Dermis microvascular lymphatic vessel endothelial cell (primary cell): ENCODE data around the gene DDR1. TPM values are rescaled to one million over a fixed set of nuclear protein-coding genes. Genes with fewer than 3 reads are reported as not detected.

Experiments used
- total RNA-seq: library from RNA; depleted of rRNA; stranded (reverse); fragments of >200 nt; gene quantifications from 2 replicates; pipeline ENCODE4 v1.2.1, GENCODE V29; 2014

Gene DDR1
- total RNA-seq, 1 donor from 2014 or later: 4.0 TPM

Other genes with a start within 250 kb of the DDR1 start
- gene C6orf136, start 237.4 kb upstream of the DDR1 start, total RNA-seq: 1.7 and 3.2 TPM in 2 replicates
- 30.3 and 36.9 TPM in 2 replicates for gene DHX16, start 211.5 kb upstream of the DDR1 start, total RNA-seq
- 25.2 and 37.4 TPM in 2 replicates for gene PPP1R18, start 197.9 kb upstream of the DDR1 start, total RNA-seq
- gene NRM, start 193.5 kb upstream of the DDR1 start, total RNA-seq: 1.8 and 2.1 TPM in 2 replicates
- gene MDC1, start 167.2 kb upstream of the DDR1 start, total RNA-seq: 4.9 and 5.7 TPM in 2 replicates
- gene TUBB, start 164.2 kb upstream of the DDR1 start, total RNA-seq: 397 and 399 TPM in 2 replicates
- gene FLOT1, start 141.8 kb upstream of the DDR1 start, total RNA-seq: 52.5 and 55.2 TPM in 2 replicates
- 46.3 and 86.1 TPM in 2 replicates for gene IER3, start 140.0 kb upstream of the DDR1 start, total RNA-seq
- gene GTF2H4, start 23.7 kb downstream of the DDR1 start, total RNA-seq: 10.4 and 13.7 TPM in 2 replicates
- 11.1 and 16.6 TPM in 2 replicates for gene VARS2, start 29.7 kb downstream of the DDR1 start, total RNA-seq
- not detected in 2 replicates for gene SFTA2, start 47.7 kb downstream of the DDR1 start, total RNA-seq
- not detected in 2 replicates for gene MUCL3, start 56.5 kb downstream of the DDR1 start, total RNA-seq
- not detected in 2 replicates for gene MUC21, start 99.2 kb downstream of the DDR1 start, total RNA-seq
- not detected in 2 replicates for gene MUC22, start 126.0 kb downstream of the DDR1 start, total RNA-seq
- not detected in 2 replicates for gene C6orf15, start 228.1 kb downstream of the DDR1 start, total RNA-seq
- 3.7 and 3.8 TPM in 2 replicates for gene PSORS1C1, start 230.3 kb downstream of the DDR1 start, total RNA-seq
- gene CDSN, start 235.9 kb downstream of the DDR1 start, total RNA-seq: under 0.01 TPM in 1 of 2 replicates, not detected in the other